NCI-H1436 treated with DMSO at 0.1 percent for 48 hours (cell line): ENCODE data around the gene FANCB.

Experiments used
- DNase-seq: peaks from one replicate; lab custom pipeline; 2025; lab: John Stamatoyannopoulos, UW

The FANCB gene

GRCh38 chrX:14872851-14873675, at the start of gene FANCB, which contains the start of gene MOSPD2:
Gene FANCB, minus strand, starts transcription at chrX:14873069. Its CDS starts 7,559 bp downstream, at chrX:14865510.
Gene MOSPD2, plus strand, starts transcription at chrX:14873421. Its CDS starts 108 bp downstream, at chrX:14873529.
- DNase-seq, result peak; percentile 75

GRCh38 chrX:14922437-14922836, 49.6 kb upstream of the FANCB start:
- DNase-seq, result no peak

DNA sequence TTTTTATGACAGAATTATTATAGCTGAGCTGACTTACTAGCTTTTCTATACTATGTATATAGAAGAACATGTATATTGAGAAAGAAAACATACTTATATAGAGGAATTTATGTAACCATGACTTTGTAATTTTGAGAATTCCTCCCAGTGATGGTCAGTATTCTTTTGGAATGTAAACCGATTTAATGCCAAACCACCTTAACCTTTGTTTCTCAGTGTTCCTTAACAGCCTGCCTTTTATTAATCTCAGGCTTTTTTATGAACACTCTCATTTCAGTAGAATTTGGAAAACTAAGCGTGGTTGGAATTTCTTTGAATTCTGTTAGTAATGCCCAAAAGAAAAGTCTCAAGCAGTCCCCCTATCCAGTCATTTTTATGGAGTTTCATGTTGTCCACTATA, 47.3 kb upstream of the FANCB start:
- no peak for DNase-seq

DNA sequence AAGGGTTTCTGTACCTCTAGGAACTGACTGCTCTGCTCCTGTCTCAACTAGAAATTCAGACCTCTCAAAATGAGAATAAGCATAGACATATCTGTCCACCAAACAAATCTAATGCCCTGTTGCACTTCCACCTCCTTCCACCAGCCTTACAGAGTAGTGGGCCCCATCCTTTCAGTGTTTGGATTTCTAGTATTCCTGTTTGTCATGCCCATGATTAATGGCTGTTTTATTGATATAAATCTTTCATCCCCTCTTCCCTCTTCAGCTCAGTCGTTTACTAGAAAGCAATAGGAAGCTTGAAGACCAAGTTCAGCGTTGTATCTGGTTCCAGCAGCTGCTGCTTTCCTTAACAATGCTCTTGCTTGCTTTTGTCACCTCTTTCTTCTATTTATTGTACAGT, 46.5 kb upstream of the FANCB start:
- no peak for DNase-seq

DNA sequence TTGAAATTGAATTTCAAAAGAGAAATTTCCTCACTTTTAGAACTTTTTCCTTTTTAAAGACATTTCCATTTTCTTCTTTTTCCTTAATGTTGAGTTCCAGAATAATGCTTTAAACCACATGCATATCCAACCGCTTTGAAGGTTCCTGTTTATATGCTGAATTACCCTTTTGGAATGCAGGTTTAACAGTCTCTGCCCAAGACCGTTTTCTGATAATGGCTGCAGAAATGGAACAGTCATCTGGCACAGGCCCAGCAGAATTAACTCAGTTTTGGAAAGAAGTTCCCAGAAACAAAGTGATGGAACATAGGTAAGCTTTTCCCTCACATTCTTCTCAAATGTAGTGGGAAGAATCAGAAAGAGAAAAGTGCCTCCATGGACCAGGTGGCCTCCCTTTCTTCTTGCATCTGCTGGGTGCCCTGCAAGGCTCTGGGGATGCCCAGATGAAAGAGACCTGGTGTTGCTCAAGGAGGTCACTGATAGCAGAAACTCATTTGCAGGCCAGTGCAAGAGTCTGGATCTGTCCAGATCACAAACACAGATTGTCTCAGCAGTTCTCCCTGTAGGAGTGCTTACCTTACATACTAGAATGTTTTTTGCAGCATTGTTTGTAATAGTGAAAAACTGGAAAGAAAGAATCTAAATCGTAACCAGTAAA, 43.3 kb upstream of the FANCB start:
- DNase-seq, result no peak

DNA sequence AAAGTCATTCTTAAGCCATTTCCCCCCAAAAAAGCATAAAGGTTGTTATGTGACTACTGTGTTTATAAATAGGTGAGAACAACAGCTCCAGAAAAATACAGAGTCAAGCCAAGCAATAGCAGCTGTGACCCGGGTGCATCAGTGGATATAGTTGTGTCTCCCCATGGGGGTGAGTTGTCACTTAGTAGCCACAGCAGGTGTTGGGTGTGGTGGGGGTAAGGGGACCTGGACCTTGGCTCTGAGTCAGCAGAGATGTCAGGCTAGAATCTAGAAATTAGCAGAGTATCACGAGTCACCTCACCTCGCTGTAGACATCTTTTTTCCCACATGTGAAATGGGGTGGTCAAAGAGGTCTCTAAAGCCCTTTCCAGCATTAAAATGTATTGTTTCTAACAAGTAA, 42.7 kb upstream of the FANCB start:
- no peak for DNase-seq

DNA sequence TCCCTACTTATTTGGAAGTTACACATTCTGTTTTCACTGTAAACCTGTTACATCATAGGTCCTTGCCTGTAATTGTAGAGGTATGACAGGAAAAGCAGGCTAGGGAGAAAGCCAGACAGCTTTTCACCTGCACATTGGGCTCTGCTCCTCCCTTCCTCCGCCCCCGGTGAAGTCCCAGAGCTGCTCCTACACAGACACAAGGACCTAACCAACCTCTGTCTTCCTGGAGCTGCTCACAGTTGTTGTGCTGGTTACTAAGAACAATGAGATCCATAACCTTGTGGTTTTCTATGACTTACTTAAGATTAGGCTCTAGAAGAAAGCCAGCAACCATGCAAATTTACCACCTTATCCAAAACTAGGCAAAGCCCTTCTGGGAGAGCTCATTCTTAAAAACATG, 40.4 kb upstream of the FANCB start:
- DNase-seq, result no peak

- no peak for DNase-seq
These were observed 31.0 kb upstream of the FANCB start for GRCh38 chrX:14903891-14904290.

DNA sequence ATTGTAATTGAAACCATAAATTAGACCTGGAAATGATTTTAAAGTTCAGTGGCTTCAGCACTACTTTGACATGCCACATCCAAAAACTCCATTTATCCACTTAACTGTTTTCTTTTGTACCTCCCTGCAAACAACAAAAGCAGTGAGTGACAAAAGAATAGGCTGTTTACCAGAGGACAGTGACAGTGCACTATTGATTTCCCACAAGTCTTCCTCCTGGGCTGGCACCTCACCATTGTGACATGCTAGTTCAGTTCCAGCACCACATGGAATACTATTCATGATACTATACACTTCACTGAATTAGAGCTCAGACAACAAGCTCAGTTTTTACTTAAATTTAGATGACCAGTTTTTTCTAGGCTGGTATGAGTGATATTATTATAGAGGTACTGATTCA, 29.7 kb upstream of the FANCB start:
- no peak for DNase-seq

DNA sequence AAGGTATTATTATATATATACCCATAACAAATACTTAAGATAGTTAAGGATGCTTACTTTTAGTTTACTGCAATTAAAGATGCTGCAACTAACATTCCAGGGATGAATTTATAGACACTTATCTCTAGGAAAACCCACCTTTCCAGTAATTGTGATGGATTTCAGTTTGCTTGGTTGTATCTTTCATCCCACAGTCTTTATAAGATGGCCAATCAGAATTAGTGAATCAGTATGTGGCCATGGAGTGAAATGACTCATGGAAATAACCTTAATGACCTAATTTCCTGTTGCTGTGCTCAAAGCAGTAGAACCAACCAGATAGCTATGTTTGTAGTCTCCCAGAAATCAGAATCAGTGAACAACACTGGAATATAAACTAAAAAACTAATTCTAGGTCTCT, 26.7 kb upstream of the FANCB start:
- no peak for DNase-seq

- no peak for DNase-seq
These were observed 24.2 kb upstream of the FANCB start for GRCh38 chrX:14897042-14897441.

GRCh38 chrX:14896273-14896672, 23.4 kb upstream of the FANCB start:
- DNase-seq, result no peak

GRCh38 chrX:14886252-14886651, 13.4 kb upstream of the FANCB start:
- no peak for DNase-seq

DNA sequence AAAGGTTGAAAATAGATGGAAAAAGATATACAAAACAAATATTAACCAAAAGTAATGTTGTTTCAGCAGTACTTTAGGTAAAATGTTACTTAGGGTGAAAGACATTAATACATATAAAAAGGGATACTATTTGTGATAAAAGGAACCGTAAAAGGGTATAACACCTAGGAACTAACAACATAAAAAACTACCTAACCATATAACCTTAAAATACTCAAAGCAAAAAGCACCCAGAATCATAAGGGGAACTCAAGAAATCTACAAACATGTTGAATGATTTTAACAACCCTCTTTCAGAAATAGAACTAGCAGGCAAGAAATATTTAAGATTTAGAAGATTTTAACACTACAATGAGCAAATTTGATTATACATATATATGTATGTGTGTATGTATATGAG, 11.8 kb upstream of the FANCB start:
- DNase-seq, result no peak

DNA sequence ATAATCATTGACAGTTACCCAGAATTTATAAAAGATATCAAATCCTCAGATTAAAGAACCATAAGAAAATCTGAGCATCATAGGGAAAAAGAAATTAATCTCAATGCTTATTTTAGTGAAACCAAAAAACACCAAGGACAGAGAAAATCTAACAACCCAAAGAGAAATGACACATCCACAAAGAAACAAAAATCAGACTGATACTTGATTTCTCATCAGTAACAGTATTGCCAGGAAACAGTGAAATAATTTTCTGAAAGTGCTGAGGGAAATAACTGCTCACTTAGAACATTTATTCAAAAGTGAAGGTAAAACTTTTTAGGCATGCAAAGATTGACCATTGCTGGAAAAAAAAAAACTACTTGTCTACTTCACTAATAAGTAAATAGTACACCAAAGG, 11.0 kb upstream of the FANCB start:
- DNase-seq, result no peak

GRCh38 chrX:14875624-14876023, 2.8 kb upstream of the FANCB start:
- no peak for DNase-seq

DNA sequence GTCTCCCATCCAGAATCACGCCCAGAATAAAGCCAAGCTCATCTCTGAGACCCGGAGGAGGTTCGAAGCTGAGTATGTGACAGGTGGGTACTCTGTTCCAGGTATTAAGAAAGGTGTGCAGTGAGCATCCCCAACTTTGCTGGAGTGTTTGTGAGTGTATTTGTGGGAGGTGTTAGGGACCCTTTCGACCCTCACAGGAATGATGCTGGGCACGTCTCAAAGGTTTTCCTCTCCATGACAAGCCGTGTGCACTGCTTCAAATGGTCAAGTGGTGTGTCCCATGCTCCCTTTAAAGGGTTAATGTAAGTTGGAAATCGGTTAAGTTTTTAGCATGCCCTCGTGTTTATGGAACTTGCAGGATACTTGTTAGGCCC, 794 bp upstream of the FANCB start:
- DNase-seq, result no peak

- DNase-seq, result no peak
These were observed 514 bp downstream of the FANCB start for GRCh38 chrX:14872355-14872754.

- DNase-seq, result no peak
These were observed 1.1 kb downstream of the FANCB start for GRCh38 chrX:14871767-14872166.

DNA sequence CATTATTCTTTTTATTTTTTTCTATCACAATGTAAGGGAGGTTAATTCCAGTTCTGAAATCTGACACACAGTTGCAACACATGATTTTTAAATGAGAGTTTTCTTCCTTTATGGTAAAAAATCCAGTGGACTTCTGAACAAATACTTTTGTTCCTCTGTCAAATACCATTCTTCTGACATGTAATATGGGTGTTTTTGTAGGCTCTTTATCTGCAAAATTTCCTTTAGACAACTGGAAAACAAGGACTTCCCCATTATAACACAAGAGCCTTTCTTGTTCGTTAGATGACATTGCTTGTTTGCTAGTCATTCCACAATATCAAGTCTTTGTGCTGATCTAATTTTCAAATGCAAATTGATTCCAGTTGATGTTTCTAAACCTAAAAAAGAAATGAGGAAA, 7.7 kb downstream of the FANCB start:
- DNase-seq, result no peak

DNA sequence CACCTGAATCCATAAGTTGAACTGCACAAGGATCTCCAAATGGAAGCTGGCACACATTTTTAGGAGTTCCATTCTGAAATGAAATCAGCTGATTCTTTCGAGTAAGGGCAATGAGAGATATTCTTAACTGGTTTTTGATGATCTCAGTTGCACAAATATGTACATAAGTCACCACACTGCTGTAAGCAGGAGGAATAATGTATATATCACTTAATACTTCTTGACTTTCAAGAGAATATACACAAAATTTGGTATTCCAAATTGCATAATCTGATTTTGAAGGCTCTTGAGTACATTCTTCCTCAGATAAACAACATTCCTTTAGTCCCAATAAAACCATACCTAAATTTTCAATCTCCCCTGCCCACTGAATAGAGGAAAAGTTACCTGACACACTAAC, 8.2 kb downstream of the FANCB start:
- DNase-seq, result no peak

GRCh38 chrX:14851526-14851925, 21.3 kb downstream of the FANCB start:
- DNase-seq, result no peak

DNA sequence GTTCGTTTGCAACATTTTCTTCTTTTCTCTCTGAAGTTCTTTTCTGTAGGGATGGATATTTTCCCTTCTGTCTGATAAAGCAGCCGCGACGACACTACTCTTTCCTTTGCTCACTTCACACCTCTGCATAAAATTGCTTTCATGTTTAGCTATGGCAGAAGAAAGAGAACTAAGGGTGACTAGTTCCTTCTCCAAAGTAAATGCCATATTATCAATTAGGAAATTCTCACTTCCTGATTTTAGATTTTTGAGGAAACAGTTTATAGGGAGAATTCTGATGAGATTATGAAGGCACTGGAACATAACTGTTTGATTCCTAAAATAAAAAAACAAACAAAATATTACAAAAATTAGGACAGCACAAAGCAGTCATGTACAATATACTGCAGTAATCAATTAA, 29.2 kb downstream of the FANCB start:
- no peak for DNase-seq

DNA sequence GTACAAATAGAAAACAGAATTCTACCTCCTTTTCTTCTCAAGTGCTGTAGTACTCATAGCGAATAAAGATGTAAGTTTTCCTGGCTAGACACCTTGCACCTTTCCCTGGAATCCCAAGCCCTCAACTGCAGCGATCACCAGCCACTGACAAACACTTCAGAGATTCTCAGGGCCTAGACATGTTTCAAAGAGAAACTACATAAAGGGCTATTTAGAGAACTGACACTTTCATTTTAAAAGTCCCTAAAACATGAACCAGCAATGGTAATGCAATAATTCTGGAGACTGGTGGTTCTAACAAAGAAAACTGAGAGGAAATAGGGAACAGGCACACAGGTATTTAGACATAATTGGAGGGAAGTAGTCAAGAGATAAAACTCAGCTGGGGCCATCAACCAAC, 35.7 kb downstream of the FANCB start:
- no peak for DNase-seq
